Prostate gland (tissue), 2 donors: ENCODE measurements around the gene PLA2G2D.

ENCODE experiments used
- POLR2A ChIP-seq: fragments of 450-650 bp; IDR thresholded peaks from one replicate; pipeline ENCODE4 v1.6.1; 2016; ENCODE audit warnings: antibody characterized with exemption, mild to moderate bottlenecking
- POLR2AphosphoS5 ChIP-seq: sonication (generic); formaldehyde crosslinking; IDR thresholded peaks from one replicate; pipeline ENCODE4 v1.6.1; 2017; ENCODE audit warnings: antibody characterized with exemption
- TF ChIP-seq, protein P1 (sequence below), 4 experiments: fragments of 200-600 bp in 2 of 4; fragments of 450-650 bp in 2 of 4; sonication (generic) in 2 of 4; IDR thresholded peaks; 1 replicate in 3 of 4; 2 replicates in 1 of 4; pipeline ENCODE4 v1.5.1; 2016 to 2019; ENCODE audit warnings: antibody characterized with exemption in 4 of 4, mild to moderate bottlenecking in 2 of 4, moderate library complexity in 2 of 4

DNA sequence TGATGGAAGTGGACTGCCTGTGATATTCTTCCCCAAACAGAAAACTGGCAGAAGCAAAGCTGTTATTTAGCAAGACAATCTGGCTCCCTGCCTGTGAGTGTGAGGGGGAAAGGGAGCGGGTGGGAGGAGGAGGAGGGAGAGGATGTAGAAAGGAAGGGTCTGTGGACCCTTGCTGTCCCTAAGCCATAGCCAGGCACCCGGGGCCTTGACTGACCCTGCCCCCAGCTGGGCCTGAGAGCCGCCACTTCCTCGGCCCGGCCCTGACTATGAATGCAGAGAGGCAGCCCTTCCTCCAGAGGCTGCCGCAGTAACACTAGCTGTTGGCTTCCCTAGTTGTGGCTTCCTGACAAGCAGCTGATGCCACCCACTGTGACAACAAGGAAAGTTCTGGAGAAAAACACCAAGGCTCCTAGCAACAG lies 33.7 kb upstream of the PLA2G2D start:
- TF ChIP-seq, protein P1, sequence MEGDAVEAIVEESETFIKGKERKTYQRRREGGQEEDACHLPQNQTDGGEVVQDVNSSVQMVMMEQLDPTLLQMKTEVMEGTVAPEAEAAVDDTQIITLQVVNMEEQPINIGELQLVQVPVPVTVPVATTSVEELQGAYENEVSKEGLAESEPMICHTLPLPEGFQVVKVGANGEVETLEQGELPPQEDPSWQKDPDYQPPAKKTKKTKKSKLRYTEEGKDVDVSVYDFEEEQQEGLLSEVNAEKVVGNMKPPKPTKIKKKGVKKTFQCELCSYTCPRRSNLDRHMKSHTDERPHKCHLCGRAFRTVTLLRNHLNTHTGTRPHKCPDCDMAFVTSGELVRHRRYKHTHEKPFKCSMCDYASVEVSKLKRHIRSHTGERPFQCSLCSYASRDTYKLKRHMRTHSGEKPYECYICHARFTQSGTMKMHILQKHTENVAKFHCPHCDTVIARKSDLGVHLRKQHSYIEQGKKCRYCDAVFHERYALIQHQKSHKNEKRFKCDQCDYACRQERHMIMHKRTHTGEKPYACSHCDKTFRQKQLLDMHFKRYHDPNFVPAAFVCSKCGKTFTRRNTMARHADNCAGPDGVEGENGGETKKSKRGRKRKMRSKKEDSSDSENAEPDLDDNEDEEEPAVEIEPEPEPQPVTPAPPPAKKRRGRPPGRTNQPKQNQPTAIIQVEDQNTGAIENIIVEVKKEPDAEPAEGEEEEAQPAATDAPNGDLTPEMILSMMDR (IDR thresholded peaks at IDR 0.05): no peak
- TF ChIP-seq POLR2A: no peak
- no peak for TF ChIP-seq POLR2AphosphoS5
